ENCODE results near the gene PTRHD1.
A peak's percentile ranks its signal among the peaks of the same experiment; 100 is the strongest.

PTRHD1 gene

DNA sequence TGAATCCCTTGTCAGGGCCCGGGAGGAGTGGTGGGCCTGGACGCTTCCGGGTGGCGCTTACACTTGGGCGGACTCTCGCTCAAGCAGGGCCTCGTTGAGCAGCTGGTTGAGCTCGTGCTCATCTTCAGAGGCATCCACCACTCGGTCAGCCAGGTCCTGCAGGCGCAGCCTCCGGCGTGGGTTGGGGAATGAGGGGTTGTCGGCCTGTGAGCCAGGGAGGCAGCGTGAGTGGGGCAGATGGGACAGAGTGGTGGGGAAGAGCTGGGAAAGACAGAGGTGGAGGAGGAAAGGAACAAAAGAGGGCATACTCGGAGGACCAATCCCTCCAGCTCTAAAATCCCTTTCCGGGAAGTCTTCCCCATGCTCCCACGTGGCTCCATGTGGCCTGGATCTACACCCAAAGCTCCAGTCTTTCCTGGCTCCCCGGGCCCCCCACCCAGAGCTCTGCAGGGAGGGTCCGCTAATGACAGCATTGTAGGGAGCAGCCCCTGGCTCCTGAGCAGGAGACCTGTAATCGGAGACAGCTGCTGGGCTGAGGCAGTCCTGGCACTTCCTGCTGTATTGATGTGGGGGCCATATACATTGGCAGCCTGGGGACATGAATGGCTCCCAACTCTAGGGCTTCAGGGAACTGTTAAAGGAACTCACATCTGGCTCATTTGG, 41.7 kb upstream of the PTRHD1 start:
- H3K4me3 ChIP-seq (ENCODE audit: low read depth, low read length): no peak overlapping the region
- no peak for DNase-seq (ENCODE audit: low read depth)
- TF ChIP-seq, protein P1, sequence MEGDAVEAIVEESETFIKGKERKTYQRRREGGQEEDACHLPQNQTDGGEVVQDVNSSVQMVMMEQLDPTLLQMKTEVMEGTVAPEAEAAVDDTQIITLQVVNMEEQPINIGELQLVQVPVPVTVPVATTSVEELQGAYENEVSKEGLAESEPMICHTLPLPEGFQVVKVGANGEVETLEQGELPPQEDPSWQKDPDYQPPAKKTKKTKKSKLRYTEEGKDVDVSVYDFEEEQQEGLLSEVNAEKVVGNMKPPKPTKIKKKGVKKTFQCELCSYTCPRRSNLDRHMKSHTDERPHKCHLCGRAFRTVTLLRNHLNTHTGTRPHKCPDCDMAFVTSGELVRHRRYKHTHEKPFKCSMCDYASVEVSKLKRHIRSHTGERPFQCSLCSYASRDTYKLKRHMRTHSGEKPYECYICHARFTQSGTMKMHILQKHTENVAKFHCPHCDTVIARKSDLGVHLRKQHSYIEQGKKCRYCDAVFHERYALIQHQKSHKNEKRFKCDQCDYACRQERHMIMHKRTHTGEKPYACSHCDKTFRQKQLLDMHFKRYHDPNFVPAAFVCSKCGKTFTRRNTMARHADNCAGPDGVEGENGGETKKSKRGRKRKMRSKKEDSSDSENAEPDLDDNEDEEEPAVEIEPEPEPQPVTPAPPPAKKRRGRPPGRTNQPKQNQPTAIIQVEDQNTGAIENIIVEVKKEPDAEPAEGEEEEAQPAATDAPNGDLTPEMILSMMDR (IDR thresholded peaks at IDR 0.05; ENCODE audit: low read depth, low read length): no peak
- TF ChIP-seq MYC (IDR thresholded peaks at IDR 0.05; ENCODE audit: low read depth, low read length) (no peak), POLR2A (IDR thresholded peaks at IDR 0.05; ENCODE audit: extremely low read depth, insufficient read length) (no peak)
- TF ChIP-seq, protein P2, sequence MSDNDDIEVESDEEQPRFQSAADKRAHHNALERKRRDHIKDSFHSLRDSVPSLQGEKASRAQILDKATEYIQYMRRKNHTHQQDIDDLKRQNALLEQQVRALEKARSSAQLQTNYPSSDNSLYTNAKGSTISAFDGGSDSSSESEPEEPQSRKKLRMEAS (IDR thresholded peaks at IDR 0.05; ENCODE audit: low read depth, low read length): no peak

DNA sequence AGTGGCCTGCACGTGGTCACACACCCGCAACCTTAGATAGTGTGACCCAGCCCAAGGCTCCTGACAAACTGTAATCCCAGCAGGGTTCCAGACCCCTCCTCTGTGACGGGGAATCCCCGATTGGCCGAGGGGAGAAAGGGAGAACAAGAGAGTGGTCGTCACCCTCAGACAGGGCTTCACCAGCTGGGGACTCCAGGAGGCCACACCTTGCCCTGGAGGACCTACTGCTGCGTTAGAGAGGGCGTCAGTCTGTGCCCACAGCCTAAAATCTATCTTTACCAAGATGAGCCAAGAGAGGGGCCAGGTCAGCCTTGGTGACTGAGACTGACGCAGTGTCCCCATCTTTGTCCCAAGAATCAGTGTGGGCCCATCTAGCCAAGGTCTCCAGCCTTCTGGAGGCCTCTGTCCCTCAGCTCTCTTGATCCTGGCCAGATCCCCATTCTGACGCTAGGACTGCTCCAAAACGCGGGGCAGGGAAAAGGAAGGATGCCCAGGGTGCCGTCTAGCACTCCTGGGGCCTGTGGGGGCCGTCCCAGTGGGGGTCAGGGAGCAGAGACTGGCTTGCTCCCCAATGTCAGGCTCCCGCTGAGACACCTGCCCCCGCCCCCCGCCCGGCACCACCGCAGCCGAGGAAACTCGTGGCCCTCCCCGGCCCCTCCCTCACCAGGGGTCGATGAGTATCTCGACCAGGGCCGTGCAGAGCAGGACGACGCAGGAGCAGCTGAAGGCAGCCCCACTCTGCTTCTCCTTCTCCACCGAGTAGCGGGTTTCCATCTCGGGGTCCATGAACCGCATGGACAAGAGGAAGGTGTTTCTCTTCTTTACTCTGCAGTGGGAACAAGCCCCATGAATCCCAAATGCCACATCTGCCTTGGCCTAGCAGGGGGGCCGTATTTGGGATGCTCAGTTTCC, 40.9 kb upstream of the PTRHD1 start:
- TF ChIP-seq, protein P2 (IDR thresholded peaks at IDR 0.05; ENCODE audit: low read depth, low read length): no peak
- TF ChIP-seq, protein P1 (IDR thresholded peaks at IDR 0.05; ENCODE audit: low read depth, low read length): no peak
- TF ChIP-seq POLR2A (IDR thresholded peaks at IDR 0.05; ENCODE audit: extremely low read depth, insufficient read length) (no peak), MYC (IDR thresholded peaks at IDR 0.05; ENCODE audit: low read depth, low read length) (no peak)
- DNase-seq (ENCODE audit: low read depth): no peak
- no peak overlapping the region for H3K4me3 ChIP-seq (ENCODE audit: low read depth, low read length)

DNA sequence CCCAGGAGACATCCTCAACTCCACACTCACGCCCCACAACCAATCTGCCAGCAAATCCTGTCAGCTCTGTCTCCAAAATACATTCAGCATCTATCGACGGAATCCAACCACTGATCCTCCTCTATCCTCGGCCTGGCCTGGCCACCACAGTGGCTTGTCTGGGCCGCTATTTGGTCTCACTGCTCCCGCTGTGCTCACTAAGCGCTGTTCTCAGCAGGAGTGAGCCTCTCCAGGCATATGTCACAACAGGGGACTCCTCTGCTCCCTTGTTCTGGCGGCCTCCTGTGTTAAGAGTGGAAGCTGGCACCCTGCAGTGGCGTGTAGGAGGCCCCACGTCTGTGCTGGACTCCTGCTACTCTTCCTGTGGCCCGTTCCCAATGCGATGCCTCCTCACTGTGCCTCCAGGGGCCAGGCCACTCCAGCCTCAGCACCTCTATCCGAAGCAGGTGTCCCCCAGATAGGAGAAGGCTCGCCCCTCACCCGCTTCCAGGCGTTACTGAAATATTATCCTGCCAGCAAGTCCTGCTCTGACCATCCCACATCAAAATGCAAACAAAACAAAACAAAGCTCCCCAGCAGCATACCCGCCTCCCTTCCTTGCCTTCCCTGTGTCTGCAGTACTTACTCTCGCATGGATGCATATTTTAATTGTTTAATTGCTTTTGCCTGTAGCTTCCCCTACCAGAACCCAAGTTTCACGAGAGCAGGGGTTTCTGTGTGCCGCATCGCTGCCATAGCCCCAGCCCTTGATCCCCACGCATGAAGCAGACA, 39.9 kb upstream of the PTRHD1 start:
- TF ChIP-seq, protein P2 (IDR thresholded peaks at IDR 0.05; ENCODE audit: low read depth, low read length): no peak
- TF ChIP-seq MYC (IDR thresholded peaks at IDR 0.05; ENCODE audit: low read depth, low read length): no peak
- TF ChIP-seq, protein P1 (IDR thresholded peaks at IDR 0.05; ENCODE audit: low read depth, low read length): no peak
- no peak for TF ChIP-seq POLR2A (IDR thresholded peaks at IDR 0.05; ENCODE audit: extremely low read depth, insufficient read length)
- peak; percentile 32 for DNase-seq (ENCODE audit: low read depth)
- H3K4me3 ChIP-seq (ENCODE audit: low read depth, low read length): no peak overlapping the region

DNA sequence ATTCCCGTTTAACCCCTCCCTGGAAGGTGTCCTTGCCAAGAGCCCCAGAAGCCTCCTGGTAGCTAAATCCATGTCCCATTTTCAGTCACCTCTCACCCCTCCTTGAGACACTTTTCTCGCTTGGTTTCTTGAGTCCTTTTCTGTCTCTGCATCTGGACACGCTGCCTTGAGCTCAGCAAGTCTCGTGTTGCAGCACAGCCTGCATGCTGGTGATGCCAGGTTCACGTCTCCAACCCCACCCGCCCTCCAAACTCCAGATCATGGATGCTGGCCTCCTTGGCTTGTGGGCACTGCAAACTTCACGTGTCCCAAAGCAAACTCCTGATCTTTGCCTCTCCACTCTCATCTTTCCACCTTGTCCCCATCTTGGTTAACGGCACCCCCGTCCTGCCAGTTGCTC, 39.3 kb upstream of the PTRHD1 start:
- no peak overlapping the region for H3K4me3 ChIP-seq (ENCODE audit: low read depth, low read length)
- no peak for TF ChIP-seq POLR2A (IDR thresholded peaks at IDR 0.05; ENCODE audit: extremely low read depth, insufficient read length)
- TF ChIP-seq, protein P1 (IDR thresholded peaks at IDR 0.05; ENCODE audit: low read depth, low read length): no peak
- no peak for TF ChIP-seq MYC (IDR thresholded peaks at IDR 0.05; ENCODE audit: low read depth, low read length)
- TF ChIP-seq, protein P2 (IDR thresholded peaks at IDR 0.05; ENCODE audit: low read depth, low read length): no peak
- no peak for DNase-seq (ENCODE audit: low read depth)

DNA sequence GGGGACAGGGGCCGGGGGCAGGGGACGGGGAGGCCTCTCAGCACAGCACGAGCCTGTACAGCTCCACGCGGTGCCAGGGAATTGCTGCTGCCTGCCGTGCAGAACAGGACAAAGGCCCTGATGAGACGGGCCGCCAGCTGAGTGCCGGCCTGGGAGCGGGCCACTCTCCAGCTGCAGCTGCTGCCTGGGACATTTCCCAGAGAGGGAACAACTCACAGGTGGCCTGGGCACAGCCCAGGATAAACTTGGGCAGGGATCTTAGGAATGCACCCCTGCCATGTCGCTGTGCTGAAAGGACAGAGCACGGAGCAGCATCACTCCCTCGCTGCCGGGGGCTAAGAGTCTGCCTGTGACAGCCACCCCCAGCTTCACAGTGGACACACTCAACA, 38.9 kb upstream of the PTRHD1 start:
- no peak for DNase-seq (ENCODE audit: low read depth)
- H3K4me3 ChIP-seq (ENCODE audit: low read depth, low read length): no peak overlapping the region
- no peak for TF ChIP-seq MYC (IDR thresholded peaks at IDR 0.05; ENCODE audit: low read depth, low read length)
- no peak for TF ChIP-seq POLR2A (IDR thresholded peaks at IDR 0.05; ENCODE audit: extremely low read depth, insufficient read length)
- TF ChIP-seq, protein P2 (IDR thresholded peaks at IDR 0.05; ENCODE audit: low read depth, low read length): no peak
- TF ChIP-seq, protein P1 (IDR thresholded peaks at IDR 0.05; ENCODE audit: low read depth, low read length): no peak
